HG02973 (cell line): ENCODE results near the gene FAM83E.
"Not testable (repeated sequence)": the region's sequence is repeated elsewhere in the genome, so short reads cannot be mapped to it uniquely, and the experiment has no call there.

Experiments
- ATAC-seq: cut with Tn5 transposase; IDR thresholded peaks from one replicate; pipeline ENCODE4 v1.9.1; 2021; ENCODE audit warnings: moderate library complexity; ENCODE audit not compliant: unreplicated experiment

The FAM83E gene

GRCh38 chr19:48578891-48579290 lies 36.0 kb downstream of the FAM83E start:
- ATAC-seq: no peak

- not testable (repeated sequence) for ATAC-seq
These were observed 37.0 kb downstream of the FAM83E start for GRCh38 chr19:48577908-48578307.

- no peak for ATAC-seq
These were observed 38.8 kb downstream of the FAM83E start for GRCh38 chr19:48575931-48576622.

- ATAC-seq: no peak
These were observed 41.7 kb downstream of the FAM83E start for GRCh38 chr19:48573163-48573505.

GRCh38 chr19:48571378-48572162 lies 43.3 kb downstream of the FAM83E start:
- no peak for ATAC-seq

GRCh38 chr19:48569814-48570213 lies 45.1 kb downstream of the FAM83E start:
- ATAC-seq: no peak

GRCh38 chr19:48568345-48568886 lies 46.5 kb downstream of the FAM83E start:
- no peak for ATAC-seq

GRCh38 chr19:48565090-48565489 lies 49.8 kb downstream of the FAM83E start:
- no peak for ATAC-seq
